ENCODE measurements around the gene SEMA4A.

The SEMA4A gene

DNA sequence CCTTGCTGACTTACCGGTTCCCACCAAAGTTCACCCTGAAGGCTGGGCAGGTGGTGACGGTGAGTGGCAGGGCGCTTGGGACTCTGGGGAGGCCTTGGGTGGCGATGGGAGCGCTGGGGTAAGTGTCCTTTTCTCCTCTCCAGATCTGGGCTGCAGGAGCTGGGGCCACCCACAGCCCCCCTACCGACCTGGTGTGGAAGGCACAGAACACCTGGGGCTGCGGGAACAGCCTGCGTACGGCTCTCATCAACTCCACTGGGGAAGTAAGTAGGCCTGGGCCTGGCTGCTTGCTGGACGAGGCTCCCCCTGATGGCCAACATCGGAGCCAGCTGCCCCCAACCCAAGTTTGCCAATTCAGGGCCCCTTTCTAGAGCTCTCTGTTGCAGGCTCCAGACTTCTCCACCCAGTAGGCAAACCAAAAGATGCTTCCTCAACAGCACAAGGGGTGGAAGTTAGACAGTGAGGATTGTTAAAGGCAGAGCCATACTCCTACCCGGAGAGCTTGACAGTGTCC lies 16.4 kb upstream of the SEMA4A start:
- no peak for DNase-seq

DNA sequence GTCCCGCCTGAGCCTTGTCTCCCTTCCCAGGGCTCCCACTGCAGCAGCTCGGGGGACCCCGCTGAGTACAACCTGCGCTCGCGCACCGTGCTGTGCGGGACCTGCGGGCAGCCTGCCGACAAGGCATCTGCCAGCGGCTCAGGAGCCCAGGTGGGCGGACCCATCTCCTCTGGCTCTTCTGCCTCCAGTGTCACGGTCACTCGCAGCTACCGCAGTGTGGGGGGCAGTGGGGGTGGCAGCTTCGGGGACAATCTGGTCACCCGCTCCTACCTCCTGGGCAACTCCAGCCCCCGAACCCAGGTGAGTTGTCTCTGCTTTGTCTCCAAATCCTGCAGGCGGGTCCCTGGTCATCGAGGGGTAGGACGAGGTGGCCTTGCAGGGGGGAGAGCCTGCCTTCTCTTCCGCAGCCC lies 14.9 kb upstream of the SEMA4A start:
- no peak for DNase-seq

- DNase-seq = no peak
Observed at GRCh38 chr1:156140879-156141707, 12.3 kb upstream of the SEMA4A start.

DNA sequence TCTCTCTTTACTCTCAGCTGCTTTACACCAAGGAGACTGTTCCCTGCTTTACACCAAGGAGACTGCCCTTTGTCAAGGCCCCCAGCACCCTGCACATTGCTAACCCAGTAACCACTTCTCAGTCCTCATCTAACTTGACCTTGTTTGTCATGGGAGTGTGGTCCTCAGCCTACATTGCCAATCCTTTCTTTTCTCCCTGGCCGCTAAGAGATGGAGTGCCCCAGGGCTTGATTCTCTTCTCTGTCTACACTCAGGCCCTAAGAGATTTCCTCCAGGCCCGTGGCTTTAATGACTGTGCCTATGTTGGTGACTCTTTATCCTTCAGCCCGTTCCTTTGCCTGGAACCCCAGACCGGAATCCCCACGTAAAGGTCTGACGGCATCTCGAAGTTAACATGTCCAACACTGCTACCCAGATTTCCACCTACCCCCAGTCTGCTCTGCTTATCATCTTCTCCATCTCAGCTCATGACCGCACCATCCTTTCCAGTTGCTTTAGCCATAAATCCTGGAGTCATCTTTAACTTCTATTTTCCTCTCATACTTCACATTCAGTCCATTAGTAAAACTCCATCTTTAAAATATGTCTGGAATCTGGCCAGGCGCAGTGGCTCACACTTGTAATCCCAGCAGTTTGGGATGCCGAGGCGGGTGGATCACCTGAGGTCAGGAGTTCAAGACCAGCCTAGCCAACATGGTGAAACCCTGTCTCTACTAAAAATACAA lies 9.5 kb upstream of the SEMA4A start:
- DNase-seq = no peak

- no peak for DNase-seq
Observed at GRCh38 chr1:156144742-156145141, 8.6 kb upstream of the SEMA4A start.

GRCh38 chr1:156145650-156146019 lies 7.8 kb upstream of the SEMA4A start:
- DNase-seq = no peak

DNA sequence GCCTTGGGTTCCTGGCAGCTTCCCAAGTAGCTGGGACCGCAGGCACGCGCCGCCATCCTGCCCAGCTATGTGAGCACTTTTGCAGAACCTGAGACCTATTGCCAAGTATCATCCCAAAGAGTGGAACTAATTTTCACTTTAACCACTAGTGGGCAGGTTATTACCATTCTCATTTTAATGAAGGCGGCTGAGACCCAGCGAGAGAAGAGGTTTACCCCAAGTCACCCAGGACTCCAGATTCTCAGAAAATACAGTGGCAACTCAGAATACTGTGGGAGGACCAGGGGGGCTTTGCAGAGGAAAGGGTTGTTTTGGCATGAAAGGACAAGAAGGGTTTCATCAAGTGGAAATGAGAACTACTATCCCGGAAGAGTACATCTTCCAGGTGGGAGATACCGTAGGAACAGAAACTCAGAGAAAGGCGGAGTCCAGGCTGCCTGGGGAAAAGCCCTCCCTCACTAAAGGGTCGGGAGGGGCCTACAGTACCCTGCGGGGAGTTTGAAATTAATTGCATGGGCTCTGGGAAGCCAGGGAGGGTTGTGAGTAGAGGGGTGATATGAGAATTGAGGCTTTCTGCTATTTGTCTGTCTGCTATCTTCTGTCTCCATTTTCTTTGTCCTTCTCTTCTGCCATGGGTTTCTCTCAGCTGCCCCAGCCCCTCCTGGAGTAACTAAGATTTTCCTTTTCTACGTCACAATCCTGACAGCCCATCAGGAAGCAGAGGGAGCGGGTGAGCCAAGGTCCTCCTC lies 7.2 kb upstream of the SEMA4A start:
- DNase-seq = peak; percentile 76

DNA sequence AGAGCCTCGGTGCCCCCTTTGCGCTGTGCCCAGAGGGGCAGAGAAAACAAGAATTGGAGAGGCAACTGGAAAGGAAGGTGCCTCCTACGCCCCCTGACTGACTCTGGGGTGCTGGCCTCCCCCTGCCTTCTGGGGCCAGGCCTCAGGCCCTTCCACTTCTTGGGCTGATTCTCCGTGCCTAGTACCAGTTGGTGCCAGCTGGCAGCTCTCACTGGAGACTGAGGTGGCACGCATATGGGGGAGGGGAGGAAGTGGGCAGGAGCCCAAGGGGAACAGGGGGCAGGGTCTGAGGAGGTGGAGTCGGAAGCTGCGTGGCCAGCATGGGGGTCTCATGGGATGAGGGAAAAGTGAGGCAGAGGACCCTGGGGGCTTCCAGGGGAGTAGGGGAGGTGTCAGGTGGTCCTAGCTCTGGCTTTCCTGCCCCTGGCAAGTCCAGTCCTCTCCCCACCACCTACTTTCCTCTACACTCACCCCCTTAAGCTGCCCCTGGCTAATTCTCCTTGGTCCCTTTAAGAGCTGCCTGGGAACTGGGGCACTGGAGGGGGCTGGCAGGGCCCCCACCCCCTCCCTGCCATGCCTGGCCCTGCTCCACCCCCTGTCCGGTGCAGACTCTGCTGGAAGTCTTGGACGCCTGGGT lies 6.5 kb upstream of the SEMA4A start:
- DNase-seq = no peak

DNA sequence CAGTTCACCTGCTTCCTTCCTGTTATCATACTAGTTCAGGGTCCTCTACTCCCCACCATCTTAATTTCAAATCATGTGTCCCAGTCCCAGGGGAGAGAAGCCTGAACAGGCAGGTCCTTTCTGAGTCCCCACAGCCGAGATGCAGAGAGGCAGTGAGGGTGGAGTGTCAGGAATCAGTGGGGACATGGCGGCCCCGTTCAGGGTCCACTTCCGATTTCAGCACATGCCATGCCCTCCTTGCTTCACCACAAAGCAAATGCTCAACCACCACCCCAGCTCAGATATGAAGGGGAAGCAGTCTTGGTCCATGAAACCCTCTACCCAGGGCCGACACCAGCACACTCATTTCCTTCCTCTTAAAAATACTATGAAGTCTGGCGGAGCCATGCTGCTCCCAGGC lies 5.2 kb upstream of the SEMA4A start:
- DNase-seq = peak; percentile 83

- DNase-seq = no peak
Observed at GRCh38 chr1:156149374-156150332, 3.7 kb upstream of the SEMA4A start.

DNA sequence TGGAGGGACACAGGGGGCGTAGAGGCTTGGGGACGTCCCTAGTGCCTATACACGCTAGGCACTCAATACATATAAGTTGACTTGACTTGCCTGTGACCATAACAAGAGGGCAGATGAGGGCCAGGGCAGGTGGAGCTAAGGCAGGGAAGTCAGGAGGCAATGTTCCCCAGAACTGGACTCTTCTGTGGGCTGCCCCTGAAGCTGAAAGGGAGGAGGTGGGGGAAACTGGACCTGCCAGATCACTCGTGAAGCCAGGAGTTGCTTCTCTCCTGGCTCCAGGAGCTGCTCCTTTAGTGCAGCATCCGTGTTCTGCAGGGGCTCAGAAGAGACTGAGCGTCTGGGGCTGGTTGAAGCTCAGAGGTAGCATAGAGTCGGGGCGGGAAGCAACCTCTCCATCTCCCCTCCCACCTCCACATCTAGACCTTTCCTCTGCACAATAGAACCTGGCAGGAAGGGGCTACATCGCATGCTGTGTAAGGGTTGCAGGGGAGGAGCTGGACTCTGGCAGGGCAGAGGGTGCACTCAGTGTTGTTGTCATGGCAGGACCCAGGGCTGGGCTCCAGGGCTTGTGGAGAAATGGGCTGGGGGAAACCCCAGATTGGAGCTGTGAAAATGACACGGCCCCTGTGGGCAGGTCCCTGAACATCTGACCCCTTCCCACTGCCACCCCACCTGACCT lies 2.9 kb upstream of the SEMA4A start:
- peak; percentile 77 for DNase-seq

DNA sequence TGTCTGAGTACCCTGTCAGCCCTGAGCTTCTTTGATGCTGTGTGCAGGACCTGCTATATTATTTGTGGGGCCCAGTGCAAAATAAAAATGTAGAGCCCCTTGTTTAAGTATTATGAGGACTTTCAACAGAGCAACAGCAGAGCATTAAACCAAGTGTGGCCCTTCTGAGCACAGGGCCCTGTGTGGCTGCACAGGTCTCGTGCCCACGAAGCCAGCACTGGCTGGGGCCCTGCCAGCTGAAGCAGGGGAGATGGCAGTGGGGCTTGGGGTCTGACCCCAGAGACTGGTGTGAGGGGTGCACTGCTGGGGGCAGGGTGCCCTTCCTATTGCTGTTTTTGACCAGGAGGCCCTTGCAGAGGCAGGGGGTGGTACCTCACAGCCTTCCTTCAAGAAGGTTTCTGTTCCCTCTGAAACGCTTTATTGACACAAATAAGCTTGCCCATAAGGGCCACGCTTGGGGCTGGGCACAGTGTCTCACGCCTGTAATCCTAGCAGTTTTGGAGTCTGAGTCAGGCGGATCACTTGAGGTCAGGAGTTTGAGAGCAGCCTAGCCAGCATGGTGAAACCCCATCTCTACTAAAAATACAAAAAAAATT lies 2.2 kb upstream of the SEMA4A start:
- DNase-seq = peak; percentile 96

- DNase-seq = no peak
Observed at GRCh38 chr1:156152628-156153027, 757 bp upstream of the SEMA4A start.

GRCh38 chr1:156154317-156154749 lies 948 bp downstream of the SEMA4A start:
- DNase-seq = peak; percentile 96

DNA sequence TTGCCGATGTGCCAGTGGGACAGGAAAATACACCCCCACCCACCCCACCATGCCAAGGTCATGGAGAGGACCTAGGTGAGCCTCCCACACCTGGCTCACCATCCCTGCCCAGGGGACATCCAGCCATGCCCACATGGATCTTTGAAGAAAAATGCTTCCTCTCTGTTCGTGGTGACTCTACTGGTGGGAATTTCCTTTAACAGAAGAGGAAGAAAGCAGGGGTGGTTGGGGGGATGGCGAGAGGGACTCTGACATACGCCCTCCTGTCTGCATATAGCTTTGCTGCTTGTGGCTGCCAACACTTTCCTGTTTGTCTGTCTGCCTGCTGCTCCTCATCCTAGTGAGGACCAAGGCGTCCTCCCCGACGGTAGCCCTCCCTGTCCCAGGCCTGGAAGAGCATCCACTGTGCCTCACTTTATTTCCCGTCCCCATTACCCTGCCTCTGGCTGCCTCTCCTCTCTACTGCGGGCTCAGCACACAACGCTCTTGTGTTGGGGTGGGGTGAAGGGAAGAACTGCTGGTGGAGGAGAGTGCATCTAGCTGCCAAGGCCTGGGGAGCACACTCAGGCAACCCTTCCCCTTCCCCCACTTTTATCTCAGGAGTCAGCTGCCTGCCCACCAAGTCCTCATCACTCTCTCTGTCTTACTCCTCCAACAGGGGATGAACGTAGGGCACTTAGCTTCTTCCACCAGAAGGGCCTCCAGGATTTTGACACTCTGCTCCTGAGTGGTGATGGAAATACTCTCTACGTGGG lies 2.5 kb downstream of the SEMA4A start:
- peak; percentile 61 for DNase-seq

- DNase-seq = no peak
Observed at GRCh38 chr1:156157506-156157905, 4.1 kb downstream of the SEMA4A start.

DNA sequence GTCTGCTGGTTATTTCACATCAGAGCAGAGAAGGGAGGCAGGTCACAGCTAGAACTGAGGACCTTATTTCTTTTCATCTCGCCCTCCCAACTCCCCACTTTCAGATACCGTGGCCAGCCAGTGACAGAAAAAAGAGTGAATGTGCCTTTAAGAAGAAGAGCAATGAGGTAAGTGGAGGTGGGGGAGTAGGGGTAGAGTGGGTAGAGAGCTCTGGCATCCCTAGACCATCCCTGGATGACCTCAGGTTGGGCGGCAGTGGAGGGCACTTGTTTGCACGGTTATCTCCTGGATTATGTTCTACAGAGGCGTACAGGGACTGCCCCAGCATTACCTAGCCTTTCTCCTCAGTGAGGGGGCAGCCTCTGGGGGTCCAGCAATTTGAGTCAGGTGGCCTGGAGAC lies 4.6 kb downstream of the SEMA4A start:
- DNase-seq = no peak

DNA sequence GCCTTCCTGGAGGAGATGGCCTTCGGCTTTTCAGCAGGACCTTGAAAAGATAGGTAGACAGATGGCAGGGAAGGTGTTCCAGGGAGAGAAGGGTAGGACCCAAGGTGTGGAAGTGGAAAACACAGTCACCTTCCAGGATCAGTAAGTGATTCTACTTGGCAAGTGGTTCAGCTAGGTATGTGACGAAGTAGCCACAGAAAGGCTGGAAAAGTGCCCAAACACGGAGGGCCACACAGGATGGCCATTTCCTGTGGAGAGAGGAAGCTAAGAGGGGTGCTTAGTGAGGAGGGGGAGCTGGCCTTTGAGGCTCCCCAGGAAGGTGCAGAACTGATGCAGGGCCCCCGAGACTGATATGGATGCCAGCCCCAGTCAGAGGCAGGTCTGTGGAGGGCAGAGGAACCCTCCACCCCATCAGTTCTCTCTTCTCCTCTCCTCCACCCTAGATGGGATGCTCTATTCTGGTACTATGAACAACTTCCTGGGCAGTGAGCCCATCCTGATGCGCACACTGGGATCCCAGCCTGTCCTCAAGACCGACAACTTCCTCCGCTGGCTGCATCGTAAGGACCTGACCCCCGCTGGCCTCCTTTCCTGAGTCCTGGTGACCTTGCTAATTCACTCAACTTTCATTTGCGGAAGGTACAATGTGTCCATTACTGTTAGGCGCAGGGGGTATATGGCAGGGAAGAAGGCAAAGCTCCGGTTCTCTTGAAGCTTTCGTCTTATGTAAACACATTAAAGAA lies 6.8 kb downstream of the SEMA4A start:
- DNase-seq = no peak

GRCh38 chr1:156160743-156161171 lies 7.4 kb downstream of the SEMA4A start:
- DNase-seq = peak; percentile 51
